A549 (cell line): ENCODE measurements around the gene MTCH2. TPM values are rescaled to one million over a fixed set of nuclear protein-coding genes. Genes with fewer than 3 reads are reported as not detected.

Source experiments
- ATAC-seq, 2 experiments: fragments of 200-7000 bp in 1 of 2; fragments of >200 bp in 1 of 2; cut with Nextera tagmentation in 1 of 2; cut with Tn5 transposase in 1 of 2; 3 replicates each; pipeline versions ENCODE4 v1.8.0 to v1.9.1; 2018 to 2020; ENCODE audit warnings: mild to moderate bottlenecking in 1 of 2, moderate library complexity in 1 of 2
- CTCF ChIA-PET: fragments of 300-600 bp; sonication (Branson Sonifier 250); formaldehyde crosslinking; extraction: SDS; loops from one replicate; lab custom pipeline; 2021; ENCODE audit warnings: antibody characterized with exemption, inconsistent platforms; lab: Yijun Ruan, JAX
- POLR2A ChIA-PET: fragments of 350-600 bp; formaldehyde crosslinking; extraction: SDS; loops from one replicate; lab custom pipeline; 2021; ENCODE audit warnings: antibody characterized with exemption, inconsistent platforms; lab: Yijun Ruan, JAX
- DNase-seq, 2 experiments: peaks; one replicate each; pipeline versions ENCODE4 v3.0.0 to v3.0.0-alpha.2; 2011 to 2016; ENCODE audit warnings: low read depth in 1 of 2, low spot score in 1 of 2
- FAIRE-seq: peaks from 2 replicates; lab custom pipeline; 2011; peaks lifted over from hg19 to GRCh38; lab: Jason Lieb, UNC
- H3K27ac ChIP-seq, 2 experiments: fragments of >200 bp; sonication (Bioruptor Twin); formaldehyde crosslinking; 3 replicates each; pipeline ENCODE4 v1.5.1; 2016 to 2017
- H3K4me1 ChIP-seq: fragments of >200 bp; sonication (Bioruptor Twin); formaldehyde crosslinking; 3 replicates; pipeline ENCODE4 v1.6.1; 2016
- H3K4me2 ChIP-seq: fragments of >200 bp; sonication (Bioruptor Twin); formaldehyde crosslinking; 3 replicates; pipeline ENCODE4 v1.6.1; 2016
- H3K4me3 ChIP-seq: fragments of >200 bp; sonication (Bioruptor Twin); formaldehyde crosslinking; 3 replicates; pipeline ENCODE4 v1.5.1; 2016
- H3K9me3 ChIP-seq: fragments of >200 bp; sonication (Bioruptor Twin); formaldehyde crosslinking; 3 replicates; pipeline ENCODE4 v1.6.1; 2016
- BHLHE40 ChIP-seq: IDR thresholded peaks from 2 replicates; pipeline ENCODE4 v1.6.1; 2012; ENCODE audit warnings: low read depth, low read length, inconsistent platforms
- CBX2 ChIP-seq: fragments of 200-600 bp; sonication (generic); IDR thresholded peaks from 2 replicates; pipeline ENCODE4 v1.6.1; 2016; ENCODE audit warnings: low read depth, mild to moderate bottlenecking, borderline replicate concordance
- EHMT2 ChIP-seq: fragments of 200-600 bp; sonication (generic); IDR thresholded peaks from 2 replicates; pipeline ENCODE4 v1.6.1; 2016; ENCODE audit warnings: antibody characterized with exemption, low read depth, mild to moderate bottlenecking, moderate library complexity
- ESRRA ChIP-seq: fragments of 150-350 bp; IDR thresholded peaks from 2 replicates; pipeline ENCODE4 v1.6.1; 2014; ENCODE audit warnings: mild to moderate bottlenecking, low read length, borderline replicate concordance
- FOSB ChIP-seq: fragments of 250-450 bp; sonication (Bioruptor Pico); IDR thresholded peaks from 2 replicates; pipeline ENCODE4 v1.5.0; 2020; ENCODE audit warnings: mild to moderate bottlenecking, moderate library complexity
- FOSL2 ChIP-seq, 2 experiments: fragments of 450-650 bp in 1 of 2; fragments of >200 bp in 1 of 2; sonication (Bioruptor Twin) in 1 of 2; formaldehyde crosslinking; IDR thresholded peaks; 2 replicates each; pipeline versions ENCODE4 v1.5.0 to v1.6.1; 2016 to 2020; ENCODE audit warnings: mild to moderate bottlenecking in 1 of 2, moderate library complexity in 1 of 2
- HDAC2 ChIP-seq: fragments of 200-600 bp; sonication (generic); IDR thresholded peaks from 2 replicates; pipeline ENCODE4 v1.6.1; 2016
- HOXB13 ChIP-seq: fragments of 250-450 bp; sonication (Bioruptor Pico); IDR thresholded peaks from 2 replicates; pipeline ENCODE4 v1.5.0; 2020; ENCODE audit warnings: low read depth, mild to moderate bottlenecking, moderate library complexity
- JUNB ChIP-seq: fragments of >200 bp; sonication (Bioruptor Twin); formaldehyde crosslinking; IDR thresholded peaks from 2 replicates; pipeline ENCODE4 v1.6.1; 2016
- KDM1A ChIP-seq: fragments of 200-600 bp; sonication (generic); IDR thresholded peaks from 2 replicates; pipeline ENCODE4 v1.6.1; 2016; ENCODE audit warnings: low read depth, mild to moderate bottlenecking
- KDM5A ChIP-seq: fragments of 200-600 bp; sonication (generic); IDR thresholded peaks from 2 replicates; pipeline ENCODE4 v1.6.1; 2016; ENCODE audit warnings: antibody characterized with exemption, mild to moderate bottlenecking
- MYC ChIP-seq: IDR thresholded peaks from 2 replicates; pipeline ENCODE4 v1.6.1; 2012; ENCODE audit warnings: mild to moderate bottlenecking, inconsistent platforms, low read length, improper control_type of control experiment, borderline replicate concordance
- NFE2L2 ChIP-seq: fragments of 150-350 bp; conservative IDR thresholded peaks from 2 replicates; pipeline ENCODE4 v1.6.1; 2014; ENCODE audit warnings: low read length
- NPAS2 ChIP-seq: fragments of 250-450 bp; sonication (Bioruptor Pico); IDR thresholded peaks from 2 replicates; pipeline ENCODE4 v1.8.0; 2022; ENCODE audit warnings: mild to moderate bottlenecking, moderate library complexity, borderline replicate concordance
- NR3C1 ChIP-seq: fragments of >200 bp; sonication (Bioruptor Twin); formaldehyde crosslinking; IDR thresholded peaks from 3 replicates; pipeline ENCODE4 v1.6.1; 2017
- POLR2A ChIP-seq: IDR thresholded peaks from 2 replicates; pipeline ENCODE4 v1.6.1; 2012; ENCODE audit warnings: mild to moderate bottlenecking, low read length
- RAD21 ChIP-seq, 2 experiments: fragments of >200 bp in 1 of 2; sonication (Bioruptor Twin) in 1 of 2; formaldehyde crosslinking in 1 of 2; IDR thresholded peaks in 1 of 2; conservative IDR thresholded peaks in 1 of 2; 2 replicates in 1 of 2; 3 replicates in 1 of 2; pipeline ENCODE4 v1.6.1; 2012 to 2018; ENCODE audit warnings: inconsistent platforms in 1 of 2
- RARB ChIP-seq: fragments of 250-450 bp; sonication (Bioruptor Pico); IDR thresholded peaks from 2 replicates; pipeline ENCODE4 v1.8.0; 2021; ENCODE audit warnings: mild to moderate bottlenecking, moderate library complexity
- RFX5 ChIP-seq: fragments of 450-650 bp; IDR thresholded peaks from 2 replicates; pipeline ENCODE4 v1.7.1; 2014; ENCODE audit warnings: antibody characterized with exemption, mild to moderate bottlenecking, moderate library complexity
- SREBF2 ChIP-seq: fragments of 450-650 bp; IDR thresholded peaks from 2 replicates; pipeline ENCODE4 v1.6.1; 2014; ENCODE audit warnings: mild to moderate bottlenecking, moderate library complexity
- TFCP2L1 ChIP-seq: fragments of 250-450 bp; sonication (Bioruptor Pico); IDR thresholded peaks from 2 replicates; pipeline ENCODE4 v1.5.0; 2021; ENCODE audit warnings: mild to moderate bottlenecking
- ZC3H11A ChIP-seq: fragments of 450-650 bp; IDR thresholded peaks from 2 replicates; pipeline ENCODE4 v1.6.1; 2014; ENCODE audit warnings: antibody characterized with exemption, mild to moderate bottlenecking
- ZFP36 ChIP-seq: fragments of 450-650 bp; IDR thresholded peaks from 2 replicates; pipeline ENCODE4 v1.6.1; 2014; ENCODE audit warnings: borderline replicate concordance; ENCODE audit not compliant: partially characterized antibody
- ZNF302 ChIP-seq: fragments of 250-450 bp; sonication (Bioruptor Pico); IDR thresholded peaks from 2 replicates; pipeline ENCODE4 v1.9.0; 2021; ENCODE audit warnings: inconsistent platforms, mild to moderate bottlenecking, moderate library complexity
- ZSCAN20 ChIP-seq: fragments of 250-450 bp; sonication (Bioruptor Pico); IDR thresholded peaks from 2 replicates; pipeline ENCODE4 v1.8.0; 2022; ENCODE audit warnings: mild to moderate bottlenecking, moderate library complexity
- WGBS: methylation state at CpG from one replicate; pipeline ENCODE4 v1.1.6; 2017; ENCODE audit errors: missing lambda C conversion rate; 5-methylcytosine and 5-hydroxymethylcytosine counted together
- polyA plus RNA-seq, 4 experiments: library from polyadenylated mRNA; depleted of rRNA in 3 of 4; stranded (reverse); fragments of >200 nt; fragmentation: RNase III in 1 of 4; extraction: RNeasy Plus Mini Kit Qiagen cat#74134 plus additional on column Dnase treatment in 1 of 4; gene quantifications; 2 replicates in 3 of 4; 3 replicates in 1 of 4; pipeline ENCODE4 v1.2.3, GENCODE V29; 2011 to 2017
- TF ChIP-seq, protein P1 (sequence below): fragments of >200 bp; sonication (Bioruptor Twin); formaldehyde crosslinking; IDR thresholded peaks from 3 replicates; pipeline ENCODE4 v1.5.1; 2016
- TF ChIP-seq, protein P2 (sequence below): IDR thresholded peaks from 2 replicates; pipeline ENCODE4 v1.6.1; 2012; ENCODE audit warnings: low read depth, borderline replicate concordance
- TF ChIP-seq, protein P3 (sequence below): fragments of 250-450 bp; sonication (Bioruptor Pico); IDR thresholded peaks from 2 replicates; pipeline ENCODE4 v1.5.0; 2020; ENCODE audit warnings: low read depth, mild to moderate bottlenecking, moderate library complexity
- TF ChIP-seq, protein P4 (sequence below): fragments of >200 bp; sonication (Bioruptor Twin); formaldehyde crosslinking; IDR thresholded peaks from 2 replicates; pipeline ENCODE4 v1.6.1; 2016
- TF ChIP-seq, protein P5 (sequence below): IDR thresholded peaks from 2 replicates; pipeline ENCODE4 v1.6.1; 2012

MTCH2 gene
- polyA plus RNA-seq, 2 of the 4 experiments (the other 2 are of a cell fraction) = 179 to 222 TPM

DNA sequence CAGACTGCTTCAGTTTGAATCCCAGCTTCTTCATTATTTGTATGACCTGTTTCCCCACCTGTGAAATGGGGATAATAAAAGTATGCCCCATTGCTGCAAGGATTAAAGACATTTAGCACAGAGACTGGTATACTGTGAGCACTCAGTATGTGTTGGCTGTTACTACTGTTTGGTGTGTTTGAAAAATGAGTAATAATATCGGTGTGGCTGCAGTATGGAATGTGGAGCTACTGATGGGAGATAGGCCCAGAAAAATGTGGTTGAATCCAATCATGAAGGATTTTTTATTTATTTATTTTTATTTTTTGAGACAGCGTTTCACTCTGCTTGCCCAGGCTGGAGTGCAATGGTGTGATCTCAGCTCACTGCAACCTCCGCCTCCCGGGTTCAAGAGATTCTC lies 39.1 kb downstream of the MTCH2 start:
- ChIA-PET POLR2A (no interaction called here), CTCF (interaction anchor here (0.6 kb wide), 1 partner anchor 97 kb away, joined by 3 read pairs; no protein-coding TSS in a partner anchor)
- no peak overlapping the region for H3K4me3 ChIP-seq
- no peaks in the 10 kb centered on the region for H3K4me1 ChIP-seq
- no peak for ATAC-seq
- no peak overlapping the region for H3K4me2 ChIP-seq
- DNase-seq = no peak
- H3K27ac ChIP-seq = no peak overlapping the region
- no peak for FAIRE-seq
- H3K9me3 ChIP-seq = no peaks in the 10 kb centered on the region
- WGBS = 84% methylated on average over 4 of the region's 4 CpGs
- TF ChIP-seq ZFP36 (no peak), RARB (CRISPR knock-in tag) (no peak), SREBF2 (no peak), FOSB (CRISPR knock-in tag) (no peak), JUNB (no peak), ZSCAN20 (CRISPR knock-in tag) (no peak), POLR2A (no peak), MYC (no peak), TFCP2L1 (no peak), CBX2 (no peak), NFE2L2 (no peak), HOXB13 (CRISPR knock-in tag) (no peak), FOSL2 (IDR thresholded peaks at IDR 0.05) (no peak), FOSL2 (CRISPR knock-in tag; IDR thresholded peaks at IDR 0.05) (no peak), ZNF302 (CRISPR knock-in tag) (no peak), RAD21 (conservative IDR thresholded peaks at IDR 0.05 in 1 of 2, IDR thresholded peaks at IDR 0.05 in 1 of 2) (no peak), ZC3H11A (no peak)
- TF ChIP-seq, protein P1, sequence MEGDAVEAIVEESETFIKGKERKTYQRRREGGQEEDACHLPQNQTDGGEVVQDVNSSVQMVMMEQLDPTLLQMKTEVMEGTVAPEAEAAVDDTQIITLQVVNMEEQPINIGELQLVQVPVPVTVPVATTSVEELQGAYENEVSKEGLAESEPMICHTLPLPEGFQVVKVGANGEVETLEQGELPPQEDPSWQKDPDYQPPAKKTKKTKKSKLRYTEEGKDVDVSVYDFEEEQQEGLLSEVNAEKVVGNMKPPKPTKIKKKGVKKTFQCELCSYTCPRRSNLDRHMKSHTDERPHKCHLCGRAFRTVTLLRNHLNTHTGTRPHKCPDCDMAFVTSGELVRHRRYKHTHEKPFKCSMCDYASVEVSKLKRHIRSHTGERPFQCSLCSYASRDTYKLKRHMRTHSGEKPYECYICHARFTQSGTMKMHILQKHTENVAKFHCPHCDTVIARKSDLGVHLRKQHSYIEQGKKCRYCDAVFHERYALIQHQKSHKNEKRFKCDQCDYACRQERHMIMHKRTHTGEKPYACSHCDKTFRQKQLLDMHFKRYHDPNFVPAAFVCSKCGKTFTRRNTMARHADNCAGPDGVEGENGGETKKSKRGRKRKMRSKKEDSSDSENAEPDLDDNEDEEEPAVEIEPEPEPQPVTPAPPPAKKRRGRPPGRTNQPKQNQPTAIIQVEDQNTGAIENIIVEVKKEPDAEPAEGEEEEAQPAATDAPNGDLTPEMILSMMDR = no peak
- TF ChIP-seq, protein P2, sequence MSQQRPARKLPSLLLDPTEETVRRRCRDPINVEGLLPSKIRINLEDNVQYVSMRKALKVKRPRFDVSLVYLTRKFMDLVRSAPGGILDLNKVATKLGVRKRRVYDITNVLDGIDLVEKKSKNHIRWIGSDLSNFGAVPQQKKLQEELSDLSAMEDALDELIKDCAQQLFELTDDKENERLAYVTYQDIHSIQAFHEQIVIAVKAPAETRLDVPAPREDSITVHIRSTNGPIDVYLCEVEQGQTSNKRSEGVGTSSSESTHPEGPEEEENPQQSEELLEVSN = no peak
- TF ChIP-seq, protein P3, sequence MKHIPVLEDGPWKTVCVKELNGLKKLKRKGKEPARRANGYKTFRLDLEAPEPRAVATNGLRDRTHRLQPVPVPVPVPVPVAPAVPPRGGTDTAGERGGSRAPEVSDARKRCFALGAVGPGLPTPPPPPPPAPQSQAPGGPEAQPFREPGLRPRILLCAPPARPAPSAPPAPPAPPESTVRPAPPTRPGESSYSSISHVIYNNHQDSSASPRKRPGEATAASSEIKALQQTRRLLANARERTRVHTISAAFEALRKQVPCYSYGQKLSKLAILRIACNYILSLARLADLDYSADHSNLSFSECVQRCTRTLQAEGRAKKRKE (CRISPR knock-in tag) = no peak
- TF ChIP-seq, protein P4, sequence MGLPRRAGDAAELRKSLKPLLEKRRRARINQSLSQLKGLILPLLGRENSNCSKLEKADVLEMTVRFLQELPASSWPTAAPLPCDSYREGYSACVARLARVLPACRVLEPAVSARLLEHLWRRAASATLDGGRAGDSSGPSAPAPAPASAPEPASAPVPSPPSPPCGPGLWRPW = no peak
- TF ChIP-seq, all 56 proteins: peak for 0

DNA sequence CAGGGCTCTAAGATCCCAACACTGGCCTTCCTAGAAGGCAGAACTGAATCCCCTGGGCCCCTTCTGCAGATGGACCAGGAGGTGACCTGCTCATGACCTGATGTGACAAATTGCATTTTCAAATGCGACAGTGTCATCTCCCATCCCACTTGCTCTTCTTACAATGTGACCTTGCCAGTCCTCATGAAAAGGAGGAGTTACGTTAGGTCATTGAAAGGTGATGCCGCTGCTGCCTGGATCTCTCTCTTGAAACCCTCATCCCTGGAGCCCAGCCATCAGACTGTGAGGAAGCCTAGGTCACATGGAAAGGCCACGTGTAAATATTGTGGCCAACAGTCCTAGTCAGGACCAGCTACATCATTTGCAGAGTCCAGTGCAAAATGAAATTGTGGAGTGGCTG lies 42.5 kb downstream of the MTCH2 start:
- POLR2A ChIA-PET = no interaction called here
- H3K27ac ChIP-seq = no peak overlapping the region
- no peaks in the 10 kb centered on the region for H3K9me3 ChIP-seq
- DNase-seq = no peak
- no peak overlapping the region for H3K4me3 ChIP-seq
- no peaks in the 10 kb centered on the region for H3K4me1 ChIP-seq
- FAIRE-seq = no peak
- H3K4me2 ChIP-seq = no peak overlapping the region
- WGBS = 64% methylated on average over 4 of the region's 4 CpGs
- ATAC-seq = no peak
- CTCF ChIA-PET = interaction anchor here (0.7 kb wide), 1 partner anchor 18 kb away, joined by 3 read pairs; no protein-coding TSS in a partner anchor
- TF ChIP-seq NPAS2 (CRISPR knock-in tag) = no peak
- TF ChIP-seq HDAC2 = no peak
- TF ChIP-seq, protein P5, sequence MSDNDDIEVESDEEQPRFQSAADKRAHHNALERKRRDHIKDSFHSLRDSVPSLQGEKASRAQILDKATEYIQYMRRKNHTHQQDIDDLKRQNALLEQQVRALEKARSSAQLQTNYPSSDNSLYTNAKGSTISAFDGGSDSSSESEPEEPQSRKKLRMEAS = no peak
- TF ChIP-seq, protein P2 = no peak
- no peak for TF ChIP-seq EHMT2
- no peak for TF ChIP-seq KDM1A
- TF ChIP-seq BHLHE40 = no peak
- TF ChIP-seq RFX5 = no peak
- TF ChIP-seq, protein P3 (CRISPR knock-in tag) = no peak
- TF ChIP-seq FOSL2 (IDR thresholded peaks at IDR 0.05) = no peak
- TF ChIP-seq FOSL2 (CRISPR knock-in tag; IDR thresholded peaks at IDR 0.05) = no peak
- TF ChIP-seq ESRRA = no peak
- no peak for TF ChIP-seq TFCP2L1
- TF ChIP-seq KDM5A = no peak
- TF ChIP-seq, protein P1 = no peak
- TF ChIP-seq NR3C1 = no peak
